Measurements from ENCODE around the gene PRPF40B.

PRPF40B gene

GRCh38 chr12:49636979-49637755, 13.8 kb downstream of the PRPF40B start:
- peak; percentile 45 for DNase-seq

- no peak for DNase-seq
Observed at GRCh38 chr12:49641748-49642369, 18.5 kb downstream of the PRPF40B start.

- no peak for DNase-seq
Observed at GRCh38 chr12:49642370-49642802, 19.0 kb downstream of the PRPF40B start.

GRCh38 chr12:49643135-49643534, 19.8 kb downstream of the PRPF40B start:
- DNase-seq = no peak

- no peak for DNase-seq
Observed at GRCh38 chr12:49643961-49644619, 20.7 kb downstream of the PRPF40B start.

- peak; percentile 51 for DNase-seq
Observed at GRCh38 chr12:49644620-49644994, 21.2 kb downstream of the PRPF40B start.

GRCh38 chr12:49645146-49646039, 22.0 kb downstream of the PRPF40B start:
- no peak for DNase-seq

GRCh38 chr12:49646331-49646830, 23.0 kb downstream of the PRPF40B start:
- DNase-seq = no peak

- DNase-seq = no peak
Observed at GRCh38 chr12:49646871-49647654, 23.7 kb downstream of the PRPF40B start.

- DNase-seq = no peak
Observed at GRCh38 chr12:49647827-49648711, 24.7 kb downstream of the PRPF40B start.

GRCh38 chr12:49648712-49649003, 25.3 kb downstream of the PRPF40B start:
- no peak for DNase-seq

GRCh38 chr12:49649445-49649844, 26.1 kb downstream of the PRPF40B start:
- DNase-seq = no peak

GRCh38 chr12:49649892-49650291, 26.5 kb downstream of the PRPF40B start:
- DNase-seq = no peak

- peak; percentile 8 for DNase-seq
Observed at GRCh38 chr12:49651855-49652254, 28.5 kb downstream of the PRPF40B start.

- no peak for DNase-seq
Observed at GRCh38 chr12:49652921-49653520, 29.7 kb downstream of the PRPF40B start.

GRCh38 chr12:49654715-49655114, 31.4 kb downstream of the PRPF40B start:
- DNase-seq = no peak

- DNase-seq = no peak
Observed at GRCh38 chr12:49655595-49656236, 32.4 kb downstream of the PRPF40B start.

GRCh38 chr12:49658276-49658675, 34.9 kb downstream of the PRPF40B start:
- no peak for DNase-seq

GRCh38 chr12:49659753-49660152, 36.4 kb downstream of the PRPF40B start:
- no peak for DNase-seq

GRCh38 chr12:49661191-49661590, 37.8 kb downstream of the PRPF40B start:
- DNase-seq = no peak

Measured in NCI-H1092 treated with DMSO at 0.1 percent for 48 hours (cell line).